ENCODE results near the gene ASIC2.
"Not testable (repeated sequence)": the region's sequence is repeated elsewhere in the genome, so short reads cannot be mapped to it uniquely, and the experiment has no call there.

The ASIC2 gene

DNA sequence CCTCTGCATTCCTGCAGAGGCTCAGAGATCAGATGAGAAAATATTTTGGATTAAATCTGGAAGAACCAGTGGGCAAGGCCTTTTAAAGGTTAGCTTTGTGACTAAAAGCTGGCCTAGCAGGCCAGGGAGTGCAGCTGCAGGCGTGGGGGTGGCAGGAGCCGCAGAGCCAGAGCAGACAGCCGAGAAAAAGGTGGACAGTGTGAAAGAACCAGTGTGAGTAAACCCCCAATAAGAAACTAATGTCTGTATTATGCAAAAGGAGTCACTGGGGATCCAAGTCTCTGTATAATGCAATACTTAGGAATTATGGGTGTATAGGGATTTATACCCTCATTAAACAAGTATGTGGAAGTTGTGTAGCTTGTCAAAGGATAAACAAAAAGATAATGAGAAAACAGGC lies 322.8 kb downstream of the ASIC2 start:
- DNase-seq: no peak

DNA sequence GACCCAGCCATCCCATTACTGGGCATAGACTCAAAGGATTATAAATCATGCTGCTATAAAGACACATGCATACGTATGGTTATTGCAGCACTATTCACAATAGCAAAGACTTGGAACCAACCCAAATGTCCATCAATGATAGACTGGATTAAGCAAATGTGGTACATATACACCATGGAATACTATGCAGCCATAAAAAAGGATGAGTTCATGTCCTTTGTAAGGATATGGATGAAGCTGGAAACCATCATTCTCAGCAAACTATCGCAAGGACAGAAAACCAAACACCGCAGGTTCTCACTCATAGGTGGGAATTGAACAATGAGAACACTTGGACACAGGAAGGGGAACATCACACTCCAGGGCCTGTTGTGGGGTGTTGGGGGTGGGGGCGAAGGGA lies 323.9 kb downstream of the ASIC2 start:
- not testable (repeated sequence) for DNase-seq

DNA sequence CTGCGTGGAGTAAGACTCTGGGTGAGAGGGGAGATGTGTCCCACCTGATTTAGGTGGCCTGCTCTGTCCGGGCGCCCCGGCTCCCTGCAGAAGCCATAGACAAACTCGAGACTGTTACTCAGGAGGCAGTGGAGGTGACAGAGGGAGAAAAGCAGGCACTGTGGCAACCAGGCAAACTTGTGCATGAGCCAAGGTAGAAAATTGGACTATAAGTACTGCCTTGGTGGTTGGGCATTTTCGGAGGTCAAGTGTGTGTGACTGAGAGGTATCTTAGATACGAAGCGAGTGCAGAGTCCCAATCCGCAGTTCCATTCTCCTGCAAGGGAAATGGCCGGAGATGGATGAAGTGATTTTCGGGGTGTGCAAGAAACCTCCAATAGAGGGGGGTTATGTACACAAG lies 328.6 kb downstream of the ASIC2 start:
- DNase-seq: no peak

All from cerebellar nuclear complex (tissue), 1 donor.